GM19372 (cell line): ENCODE data around the gene CFB.
"Not testable (repeated sequence)": the region's sequence is repeated elsewhere in the genome, so short reads cannot be mapped to it uniquely, and the experiment has no call there.

Source experiments
- ATAC-seq: cut with Tn5 transposase; IDR thresholded peaks from one replicate; pipeline ENCODE4 v1.9.1; 2021; ENCODE audit warnings: mild to moderate bottlenecking, low read depth, moderate library complexity; ENCODE audit not compliant: unreplicated experiment

The CFB gene

GRCh38 chr6:31911826-31912585, 33.9 kb upstream of the CFB start:
- ATAC-seq = no peak

- no peak for ATAC-seq
These were observed 30.5 kb upstream of the CFB start for GRCh38 chr6:31915351-31915750.

- ATAC-seq = no peak
These were observed 30.1 kb upstream of the CFB start for GRCh38 chr6:31915756-31916155.

GRCh38 chr6:31918069-31918720, 27.7 kb upstream of the CFB start:
- no peak for ATAC-seq

- ATAC-seq = no peak
These were observed 26.1 kb upstream of the CFB start for GRCh38 chr6:31919624-31920303.

GRCh38 chr6:31920811-31921210, 25.1 kb upstream of the CFB start:
- ATAC-seq = no peak

- no peak for ATAC-seq
These were observed 23.0 kb upstream of the CFB start for GRCh38 chr6:31922942-31923341.

- ATAC-seq = no peak
These were observed 18.5 kb upstream of the CFB start, which contains the start of gene C2 for GRCh38 chr6:31927242-31927862. Gene C2, plus strand, starts transcription at chr6:31927717. Its CDS starts 36 bp downstream, at chr6:31927753.

- ATAC-seq = no peak
These were observed 17.8 kb upstream of the CFB start for GRCh38 chr6:31927863-31928671.

GRCh38 chr6:31928672-31928939, 17.3 kb upstream of the CFB start:
- no peak for ATAC-seq

- ATAC-seq = no peak
These were observed 14.9 kb upstream of the CFB start for GRCh38 chr6:31930962-31931361.

GRCh38 chr6:31932137-31932536, 13.8 kb upstream of the CFB start:
- not testable (repeated sequence) for ATAC-seq

GRCh38 chr6:31933537-31933936, 12.4 kb upstream of the CFB start:
- ATAC-seq = no peak

GRCh38 chr6:31935021-31935420, 10.9 kb upstream of the CFB start:
- ATAC-seq = no peak

- ATAC-seq = no peak
These were observed 10.1 kb upstream of the CFB start for GRCh38 chr6:31935823-31936222.

GRCh38 chr6:31940256-31940664, 5.6 kb upstream of the CFB start:
- ATAC-seq = no peak

GRCh38 chr6:31943742-31944141, 2.2 kb upstream of the CFB start:
- ATAC-seq = no peak

- ATAC-seq = no peak
These were observed 765 bp upstream of the CFB start for GRCh38 chr6:31945154-31945506.

GRCh38 chr6:31946370-31946885, 533 bp downstream of the CFB start:
- no peak for ATAC-seq

- no peak for ATAC-seq
These were observed 1.3 kb downstream of the CFB start for GRCh38 chr6:31947070-31947675.
